HCT116 (cell line): Measurements from ENCODE around the gene SAP30L.

ENCODE experiments used
- CTCF ChIP-seq, 3 experiments: fragments of 200-600 bp in 1 of 3; sonication (generic) in 1 of 3; IDR thresholded peaks in 2 of 3; conservative IDR thresholded peaks in 1 of 3; 2 replicates each; pipeline ENCODE4 v1.5.1; 2012 to 2017; ENCODE audit warnings: low read depth in 2 of 3, low read length in 2 of 3, antibody characterized with exemption in 1 of 3, borderline replicate concordance in 1 of 3, control low read depth in 1 of 3, mild to moderate bottlenecking in 1 of 3, mixed read lengths in 1 of 3, mixed run types in 1 of 3, moderate library complexity in 1 of 3; ENCODE audit not compliant: insufficient read depth in 1 of 3
- FOSL1 ChIP-seq: IDR thresholded peaks from 2 replicates; pipeline ENCODE4 v1.6.1; 2012; ENCODE audit warnings: low read depth
- POLR2A ChIP-seq: IDR thresholded peaks from 2 replicates; pipeline ENCODE4 v1.7.0; 2011; ENCODE audit warnings: borderline replicate concordance; ENCODE audit not compliant: insufficient read depth, insufficient read length; ENCODE audit errors: extremely low read depth
- SIN3A ChIP-seq: IDR thresholded peaks from 2 replicates; pipeline ENCODE4 v1.6.1; 2012; ENCODE audit warnings: low read depth

- TF ChIP-seq CTCF (IDR thresholded peaks at IDR 0.05 in 2 of 3, conservative IDR thresholded peaks at IDR 0.05 in 1 of 3; ENCODE audit: borderline replicate concordance in 1 of 3, insufficient read depth in 1 of 3, low read depth in 2 of 3, low read length in 2 of 3) (no peak), FOSL1 (no peak), POLR2A (no peak), SIN3A (no peak)
These were observed 30.0 kb downstream of the SAP30L start for GRCh38 chr5:154475591-154476353.
